ENCODE results near the gene ICAM1. TPM values are rescaled to one million over a fixed set of nuclear protein-coding genes. Genes with fewer than 3 reads are reported as not detected.

Gene ICAM1
- total and polyA plus RNA-seq, 2 of the 13 experiments (the other 11 are each of a cell fraction or from before 2014, with no cell fraction given): 37.9 to 98.4 TPM

DNA sequence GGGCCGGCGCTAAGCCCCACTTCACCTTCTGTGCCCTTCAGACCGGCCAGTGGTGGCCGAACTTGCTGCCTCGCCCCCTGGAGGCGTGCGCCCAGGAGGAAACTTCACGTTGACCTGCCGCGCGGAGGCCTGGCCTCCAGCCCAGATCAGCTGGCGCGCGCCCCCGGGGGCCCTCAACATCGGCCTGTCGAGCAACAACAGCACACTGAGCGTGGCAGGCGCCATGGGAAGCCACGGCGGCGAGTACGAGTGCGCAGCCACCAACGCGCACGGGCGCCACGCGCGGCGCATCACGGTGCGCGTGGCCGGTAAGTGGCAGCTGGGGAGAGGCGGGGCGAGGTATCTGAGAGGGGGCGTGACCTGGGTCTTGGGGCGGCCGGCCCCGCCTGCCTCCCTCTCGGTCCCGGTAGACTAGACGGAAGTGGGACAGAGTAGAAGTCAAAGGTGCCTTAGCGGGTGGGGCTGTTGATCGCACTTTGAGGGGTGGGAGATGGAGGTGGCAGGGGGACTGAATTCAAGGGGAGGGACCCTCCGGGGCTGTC lies 24.5 kb downstream of the ICAM1 start (continued):
- TF ChIP-seq RBFOX2 (IDR thresholded peaks at IDR 0.05; ENCODE audit: low read depth, low read length) (0 out of 2 replicates have a peak, but pooled peaks have one; percentile 28), HDAC2 (CRISPR knock-in tag; IDR thresholded peaks at IDR 0.05) (peak; percentile 13; the same call in 1 of the 2 replicates), ZNF558 (CRISPR knock-in tag; IDR thresholded peaks at IDR 0.05; ENCODE audit: borderline replicate concordance) (no peak), ZNF432 (CRISPR knock-in tag; IDR thresholded peaks at IDR 0.05; ENCODE audit: borderline replicate concordance) (no peak), MLLT10 (CRISPR knock-in tag; IDR thresholded peaks at IDR 0.05) (no peak), ZNF615 (CRISPR knock-in tag; IDR thresholded peaks at IDR 0.05; ENCODE audit: borderline replicate concordance) (no peak), ZNF143 (CRISPR knock-in tag; IDR thresholded peaks at IDR 0.05) (no peak), ZFP36 (IDR thresholded peaks at IDR 0.05; ENCODE audit: borderline replicate concordance, low read depth, low read length, partially characterized antibody) (no peak), ZNF496 (CRISPR knock-in tag; IDR thresholded peaks at IDR 0.05; ENCODE audit: insufficient replicate concordance) (no peak), ZNF569 (CRISPR knock-in tag; IDR thresholded peaks at IDR 0.05; ENCODE audit: borderline replicate concordance) (no peak), GLI4 (CRISPR knock-in tag; IDR thresholded peaks at IDR 0.05; ENCODE audit: borderline replicate concordance) (no peak), RXRB (CRISPR knock-in tag; IDR thresholded peaks at IDR 0.05; ENCODE audit: borderline replicate concordance) (0 out of 2 replicates have a peak, but pooled peaks have one; percentile 23), CBX5 (CRISPR knock-in tag; IDR thresholded peaks at IDR 0.05; ENCODE audit: borderline replicate concordance) (no peak), HMG20B (CRISPR knock-in tag; conservative IDR thresholded peaks at IDR 0.05) (no peak), GATAD2A (CRISPR knock-in tag; IDR thresholded peaks at IDR 0.05) (0 out of 2 replicates have a peak, but pooled peaks have one; percentile 12), IKZF1 (IDR thresholded peaks at IDR 0.05) (no peak), IRF2 (CRISPR knock-in tag; IDR thresholded peaks at IDR 0.05) (no peak), HNF4A (CRISPR knock-in tag; IDR thresholded peaks at IDR 0.05) (no peak), ZNF563 (CRISPR knock-in tag; IDR thresholded peaks at IDR 0.05) (no peak), ZNF264 (CRISPR knock-in tag; IDR thresholded peaks at IDR 0.05) (no peak), ZNF207 (IDR thresholded peaks at IDR 0.05; ENCODE audit: borderline replicate concordance) (no peak), ZNF724P (CRISPR knock-in tag; IDR thresholded peaks at IDR 0.05; ENCODE audit: borderline replicate concordance) (peak; percentile 48; the same call in 1 of the 2 replicates)
- TF ChIP-seq, protein P1, sequence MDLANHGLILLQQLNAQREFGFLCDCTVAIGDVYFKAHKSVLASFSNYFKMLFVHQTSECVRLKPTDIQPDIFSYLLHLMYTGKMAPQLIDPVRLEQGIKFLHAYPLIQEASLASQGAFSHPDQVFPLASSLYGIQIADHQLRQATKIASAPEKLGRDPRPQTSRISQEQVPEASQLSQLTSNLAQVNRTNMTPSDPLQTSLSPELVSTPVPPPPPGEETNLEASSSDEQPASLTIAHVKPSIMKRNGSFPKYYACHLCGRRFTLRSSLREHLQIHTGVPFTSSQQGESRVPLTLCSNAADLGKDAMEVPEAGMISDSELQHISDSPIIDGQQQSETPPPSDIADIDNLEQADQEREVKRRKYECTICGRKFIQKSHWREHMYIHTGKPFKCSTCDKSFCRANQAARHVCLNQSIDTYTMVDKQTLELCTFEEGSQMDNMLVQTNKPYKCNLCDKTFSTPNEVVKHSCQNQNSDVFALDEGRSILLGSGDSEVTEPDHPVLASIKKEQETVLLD (CRISPR knock-in tag; IDR thresholded peaks at IDR 0.05; ENCODE audit: low read depth): no peak
- TF ChIP-seq, protein P2, sequence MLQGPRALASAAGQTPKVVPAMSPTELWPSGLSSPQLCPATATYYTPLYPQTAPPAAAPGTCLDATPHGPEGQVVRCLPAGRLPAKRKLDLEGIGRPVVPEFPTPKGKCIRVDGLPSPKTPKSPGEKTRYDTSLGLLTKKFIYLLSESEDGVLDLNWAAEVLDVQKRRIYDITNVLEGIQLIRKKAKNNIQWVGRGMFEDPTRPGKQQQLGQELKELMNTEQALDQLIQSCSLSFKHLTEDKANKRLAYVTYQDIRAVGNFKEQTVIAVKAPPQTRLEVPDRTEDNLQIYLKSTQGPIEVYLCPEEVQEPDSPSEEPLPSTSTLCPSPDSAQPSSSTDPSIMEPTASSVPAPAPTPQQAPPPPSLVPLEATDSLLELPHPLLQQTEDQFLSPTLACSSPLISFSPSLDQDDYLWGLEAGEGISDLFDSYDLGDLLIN (CRISPR knock-in tag; IDR thresholded peaks at IDR 0.05; ENCODE audit: borderline replicate concordance): no peak
- TF ChIP-seq, protein P3, sequence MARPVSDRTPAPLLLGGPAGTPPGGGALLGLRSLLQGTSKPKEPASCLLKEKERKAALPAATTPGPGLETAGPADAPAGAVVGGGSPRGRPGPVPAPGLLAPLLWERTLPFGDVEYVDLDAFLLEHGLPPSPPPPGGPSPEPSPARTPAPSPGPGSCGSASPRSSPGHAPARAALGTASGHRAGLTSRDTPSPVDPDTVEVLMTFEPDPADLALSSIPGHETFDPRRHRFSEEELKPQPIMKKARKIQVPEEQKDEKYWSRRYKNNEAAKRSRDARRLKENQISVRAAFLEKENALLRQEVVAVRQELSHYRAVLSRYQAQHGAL (CRISPR knock-in tag; IDR thresholded peaks at IDR 0.05; ENCODE audit: not compliant biosample characterization): no peak
- TF ChIP-seq, protein P4, sequence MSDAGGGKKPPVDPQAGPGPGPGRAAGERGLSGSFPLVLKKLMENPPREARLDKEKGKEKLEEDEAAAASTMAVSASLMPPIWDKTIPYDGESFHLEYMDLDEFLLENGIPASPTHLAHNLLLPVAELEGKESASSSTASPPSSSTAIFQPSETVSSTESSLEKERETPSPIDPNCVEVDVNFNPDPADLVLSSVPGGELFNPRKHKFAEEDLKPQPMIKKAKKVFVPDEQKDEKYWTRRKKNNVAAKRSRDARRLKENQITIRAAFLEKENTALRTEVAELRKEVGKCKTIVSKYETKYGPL (CRISPR knock-in tag; IDR thresholded peaks at IDR 0.05): no peak
- TF ChIP-seq, protein P5, sequence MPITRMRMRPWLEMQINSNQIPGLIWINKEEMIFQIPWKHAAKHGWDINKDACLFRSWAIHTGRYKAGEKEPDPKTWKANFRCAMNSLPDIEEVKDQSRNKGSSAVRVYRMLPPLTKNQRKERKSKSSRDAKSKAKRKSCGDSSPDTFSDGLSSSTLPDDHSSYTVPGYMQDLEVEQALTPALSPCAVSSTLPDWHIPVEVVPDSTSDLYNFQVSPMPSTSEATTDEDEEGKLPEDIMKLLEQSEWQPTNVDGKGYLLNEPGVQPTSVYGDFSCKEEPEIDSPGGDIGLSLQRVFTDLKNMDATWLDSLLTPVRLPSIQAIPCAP (CRISPR knock-in tag; IDR thresholded peaks at IDR 0.05; ENCODE audit: low read depth): no peak

Measured in HepG2 (cell line).